DOHH2 (cell line): Measurements from ENCODE around the gene PSG1.
"Not testable (repeated sequence)": the region's sequence is repeated elsewhere in the genome, so short reads cannot be mapped to it uniquely, and the experiment has no call there.

Experiments used
- H3F3A ChIP-seq: fragments of 200-600 bp; sonication (generic), shearing (Covaris generic); 2 replicates; pipeline ENCODE4 v1.6.0; 2016; ENCODE audit warnings: antibody characterized with exemption, mild to moderate bottlenecking; ENCODE audit not compliant: control insufficient read depth, insufficient read depth
- H3K27ac ChIP-seq: fragments of 200-600 bp; sonication (generic); 2 replicates; pipeline ENCODE4 v1.5.1; 2014; ENCODE audit warnings: low read depth, mild to moderate bottlenecking, low read length, moderate library complexity
- H3K27me3 ChIP-seq: fragments of 200-600 bp; sonication (generic); 2 replicates; pipeline ENCODE4 v1.6.1; 2014; ENCODE audit warnings: mild to moderate bottlenecking, low read length, mixed read lengths; ENCODE audit not compliant: control insufficient read depth
- H3K36me3 ChIP-seq: fragments of 200-600 bp; sonication (generic); 2 replicates; pipeline ENCODE4 v1.6.1; 2014; ENCODE audit warnings: mild to moderate bottlenecking, low read length, moderate library complexity, mixed read lengths; ENCODE audit not compliant: control insufficient read depth
- H3K4me1 ChIP-seq: fragments of 200-600 bp; sonication (generic); 2 replicates; pipeline ENCODE4 v1.6.1; 2014; ENCODE audit warnings: mild to moderate bottlenecking, low read length, mixed read lengths; ENCODE audit not compliant: control insufficient read depth
- H3K4me2 ChIP-seq: fragments of 200-600 bp; sonication (generic); 2 replicates; pipeline ENCODE4 v1.6.0; 2014; ENCODE audit warnings: mild to moderate bottlenecking, low read length, moderate library complexity
- H3K4me3 ChIP-seq: fragments of 200-600 bp; sonication (generic); 2 replicates; pipeline ENCODE4 v1.5.1; 2014; ENCODE audit warnings: mild to moderate bottlenecking, low read length, mixed read lengths
- H3K79me2 ChIP-seq: fragments of 200-600 bp; sonication (generic); 2 replicates; pipeline ENCODE4 v1.6.1; 2014; ENCODE audit warnings: mild to moderate bottlenecking, low read length, mixed read lengths; ENCODE audit not compliant: control insufficient read depth
- H3K9me2 ChIP-seq: fragments of 200-600 bp; sonication (generic); replicated peaks from 2 replicates; pipeline ENCODE4 v1.6.1; 2014; ENCODE audit warnings: mild to moderate bottlenecking, low read length, mixed read lengths; ENCODE audit not compliant: control insufficient read depth
- H3K9me3 ChIP-seq: fragments of 200-600 bp; sonication (generic); 2 replicates; pipeline ENCODE4 v1.6.1; 2014; ENCODE audit warnings: antibody characterized with exemption, low read length, mixed read lengths; ENCODE audit not compliant: control insufficient read depth, insufficient read depth
- H4K20me1 ChIP-seq: fragments of 200-600 bp; sonication (generic); 2 replicates; pipeline ENCODE4 v1.6.0; 2014; ENCODE audit warnings: low read depth, mild to moderate bottlenecking, antibody characterized with exemption, low read length, moderate library complexity; ENCODE audit not compliant: control insufficient read depth, insufficient read depth
- CTCF ChIP-seq: fragments of 200-600 bp; sonication (generic); IDR thresholded peaks from one replicate; pipeline ENCODE4 v1.5.1; 2014; ENCODE audit warnings: antibody characterized with exemption, mild to moderate bottlenecking, low read depth, low read length; ENCODE audit not compliant: poor library complexity, severe bottlenecking
- EZH2phosphoT487 ChIP-seq: fragments of 200-600 bp; sonication (generic); IDR thresholded peaks from 2 replicates; pipeline ENCODE4 v1.6.1; 2017; ENCODE audit warnings: borderline replicate concordance, mild to moderate bottlenecking, antibody characterized with exemption, low read length, moderate library complexity, mixed read lengths

PSG1 gene

GRCh38 chr19:42879613-42880012 is at the start of gene PSG1:
Gene PSG1 (minus strand): TSS chr19:42879713. CDS start chr19:42879581, 132 bp downstream.
- TF ChIP-seq EZH2phosphoT487 (no peak), CTCF (no peak)
- no peaks in the 10 kb centered on the region for H3K9me3 ChIP-seq
- no peaks in the 10 kb centered on the region for H3K4me1 ChIP-seq

GRCh38 chr19:42928896-42929295 is 49.4 kb upstream of the PSG1 start:
- Histone ChIP-seq H3K27me3 (no peaks in the 10 kb centered on the region), H3K79me2 (no peaks in the 10 kb centered on the region), H3K27ac (no peak overlapping the region), H3K36me3 (no peaks in the 10 kb centered on the region), H3K4me2 (no peak overlapping the region), H3K4me1 (no peaks in the 10 kb centered on the region), H3K9me2 (no peaks in the 10 kb centered on the region), H3K4me3 (no peak overlapping the region), H4K20me1 (no peaks in the 10 kb centered on the region), H3F3A (no peaks in the 10 kb centered on the region), H3K9me3 (no peaks in the 10 kb centered on the region)
- TF ChIP-seq EZH2phosphoT487 (no peak), CTCF (no peak)

More at GRCh38 chr19:42879613-42880012, at the start of gene PSG1:
- H3K36me3 ChIP-seq, result no peaks in the 10 kb centered on the region
- no peaks in the 10 kb centered on the region for H3F3A ChIP-seq
- H3K79me2 ChIP-seq, result no peaks in the 10 kb centered on the region
- H3K4me2 ChIP-seq, result no peak within 1 kb of the TSS
- no peak within 1 kb of the TSS for H3K4me3 ChIP-seq
- H3K9me2 ChIP-seq, result no peaks in the 10 kb centered on the region
- H3K27ac ChIP-seq, result no peak within 1 kb of the TSS
- H4K20me1 ChIP-seq, result no peaks in the 10 kb centered on the region
- no peaks in the 10 kb centered on the region for H3K27me3 ChIP-seq

- H3K4me3 ChIP-seq, result no peak overlapping the region
- TF ChIP-seq EZH2phosphoT487, result no peak
- TF ChIP-seq CTCF, result no peak
- H3K36me3 ChIP-seq, result no peaks in the 10 kb centered on the region
- no peak overlapping the region for H3K27ac ChIP-seq
- H3K9me2 ChIP-seq, result no peaks in the 10 kb centered on the region
- H3K79me2 ChIP-seq, result no peaks in the 10 kb centered on the region
- H3K4me2 ChIP-seq, result no peak overlapping the region
- no peaks in the 10 kb centered on the region for H4K20me1 ChIP-seq
- no peaks in the 10 kb centered on the region for H3K27me3 ChIP-seq
- H3K4me1 ChIP-seq, result no peaks in the 10 kb centered on the region
- no peaks in the 10 kb centered on the region for H3K9me3 ChIP-seq
- no peaks in the 10 kb centered on the region for H3F3A ChIP-seq
These were observed 47.3 kb upstream of the PSG1 start for GRCh38 chr19:42926781-42927180.

GRCh38 chr19:42923106-42923505 is 43.6 kb upstream of the PSG1 start:
- H3F3A ChIP-seq, H3K27me3 ChIP-seq, H3K36me3 ChIP-seq, H3K27ac ChIP-seq, H4K20me1 ChIP-seq, H3K9me2 ChIP-seq, H3K79me2 ChIP-seq, H3K4me3 ChIP-seq, H3K4me1 ChIP-seq, H3K9me3 ChIP-seq, H3K4me2 ChIP-seq: not testable (repeated sequence)
- TF ChIP-seq CTCF, result peak; percentile 63

- not testable (repeated sequence) for H3F3A ChIP-seq, H3K27me3 ChIP-seq, H3K9me2 ChIP-seq, H3K4me3 ChIP-seq, H3K4me1 ChIP-seq, H3K9me3 ChIP-seq, H3K79me2 ChIP-seq, H3K4me2 ChIP-seq, H3K36me3 ChIP-seq, H4K20me1 ChIP-seq, H3K27ac ChIP-seq
These were observed 41.5 kb upstream of the PSG1 start for GRCh38 chr19:42920971-42921370.
